Smooth muscle cell (in vitro differentiated cells): Measurements from ENCODE around the gene RAB12. TPM values are rescaled to one million over a fixed set of nuclear protein-coding genes. Genes with fewer than 3 reads are reported as not detected.

Experiments
- DNase-seq: peaks from one replicate; lab custom pipeline; 2025; ENCODE audit not compliant: unreplicated experiment; lab: John Stamatoyannopoulos, UW
- H2AFZ ChIP-seq: fragments of 200-600 bp; sonication (generic); 2 replicates; pipeline ENCODE4 v1.6.0; 2016; ENCODE audit warnings: antibody characterized with exemption, low read depth, mild to moderate bottlenecking
- H3F3A ChIP-seq: fragments of 200-600 bp; sonication (generic); 2 replicates; pipeline ENCODE4 v1.6.0; 2017; ENCODE audit warnings: antibody characterized with exemption, low read depth
- H3K27ac ChIP-seq: fragments of 200-600 bp; sonication (generic); 2 replicates; pipeline ENCODE4 v1.5.1; 2016; ENCODE audit warnings: low read depth, mild to moderate bottlenecking
- H3K27me3 ChIP-seq: fragments of 200-600 bp; sonication (generic); 2 replicates; pipeline ENCODE4 v1.6.1; 2016; ENCODE audit warnings: low read depth, mild to moderate bottlenecking
- H3K36me3 ChIP-seq: fragments of 200-600 bp; sonication (generic); 2 replicates; pipeline ENCODE4 v1.5.1; 2016; ENCODE audit warnings: low read depth
- H3K4me1 ChIP-seq: fragments of 200-600 bp; sonication (generic); 2 replicates; pipeline ENCODE4 v1.5.1; 2016; ENCODE audit warnings: low read depth
- H3K4me2 ChIP-seq: fragments of 200-600 bp; sonication (generic); 2 replicates; pipeline ENCODE4 v1.6.0; 2016; ENCODE audit warnings: mild to moderate bottlenecking
- H3K4me3 ChIP-seq: fragments of 200-600 bp; sonication (generic); 2 replicates; pipeline ENCODE4 v1.5.1; 2016; ENCODE audit warnings: mild to moderate bottlenecking
- H3K79me2 ChIP-seq: fragments of 200-600 bp; sonication (generic); 2 replicates; pipeline ENCODE4 v1.6.0; 2016; ENCODE audit warnings: low read depth, mild to moderate bottlenecking
- H3K9ac ChIP-seq: fragments of 200-600 bp; sonication (generic); 2 replicates; pipeline ENCODE4 v1.6.0; 2016; ENCODE audit warnings: low read depth
- H3K9me3 ChIP-seq: fragments of 200-600 bp; sonication (generic); replicated peaks from 2 replicates; pipeline ENCODE4 v1.5.1; 2016; ENCODE audit warnings: low read depth
- H4K20me1 ChIP-seq: fragments of 200-600 bp; sonication (generic); 2 replicates; pipeline ENCODE4 v1.6.0; 2016; ENCODE audit warnings: low read depth
- WGBS: methylation state at CpG from one replicate; pipeline ENCODE4 v1.1.7; 2016; ENCODE audit warnings: low lambda C conversion rate; 5-methylcytosine and 5-hydroxymethylcytosine counted together
- polyA plus RNA-seq: library from polyadenylated mRNA; unstranded; fragments of >200 nt; fragmentation: Nextera tagmentation; extraction: Ambion mirVana; gene quantifications from 2 replicates; pipeline ENCODE4 v1.2.1, GENCODE V29; 2016
- total RNA-seq: library from RNA; depleted of rRNA; stranded (reverse); fragments of >200 nt; gene quantifications from 2 replicates; pipeline ENCODE4 v1.2.3, GENCODE V29; 2014
- TF ChIP-seq, protein P1 (sequence below): fragments of 200-600 bp; sonication (generic); IDR thresholded peaks from 2 replicates; pipeline ENCODE4 v1.5.1; 2017; ENCODE audit warnings: borderline replicate concordance, mild to moderate bottlenecking, antibody characterized with exemption; ENCODE audit not compliant: insufficient read depth, poor library complexity, severe bottlenecking

Gene RAB12
- total and polyA plus RNA-seq, 2 experiments from 2014 or later, result 5.0 to 53.8 TPM

- Histone ChIP-seq H4K20me1 (peaks cover 72% of the 10 kb centered on the region), H2AFZ (no peak overlapping the region), H3K4me1 (peaks cover 18% of the 10 kb centered on the region), H3F3A (peaks cover 15% of the 10 kb centered on the region), H3K9ac (no peak overlapping the region), H3K4me3 (no peak overlapping the region), H3K27ac (peak overlapping the region; percentile 95), H3K36me3 (no peaks in the 10 kb centered on the region), H3K27me3 (no peaks in the 10 kb centered on the region), H3K9me3 (no peaks in the 10 kb centered on the region), H3K4me2 (peak overlapping the region; percentile 30), H3K79me2 (peaks cover 63% of the 10 kb centered on the region)
- TF ChIP-seq, protein P1, sequence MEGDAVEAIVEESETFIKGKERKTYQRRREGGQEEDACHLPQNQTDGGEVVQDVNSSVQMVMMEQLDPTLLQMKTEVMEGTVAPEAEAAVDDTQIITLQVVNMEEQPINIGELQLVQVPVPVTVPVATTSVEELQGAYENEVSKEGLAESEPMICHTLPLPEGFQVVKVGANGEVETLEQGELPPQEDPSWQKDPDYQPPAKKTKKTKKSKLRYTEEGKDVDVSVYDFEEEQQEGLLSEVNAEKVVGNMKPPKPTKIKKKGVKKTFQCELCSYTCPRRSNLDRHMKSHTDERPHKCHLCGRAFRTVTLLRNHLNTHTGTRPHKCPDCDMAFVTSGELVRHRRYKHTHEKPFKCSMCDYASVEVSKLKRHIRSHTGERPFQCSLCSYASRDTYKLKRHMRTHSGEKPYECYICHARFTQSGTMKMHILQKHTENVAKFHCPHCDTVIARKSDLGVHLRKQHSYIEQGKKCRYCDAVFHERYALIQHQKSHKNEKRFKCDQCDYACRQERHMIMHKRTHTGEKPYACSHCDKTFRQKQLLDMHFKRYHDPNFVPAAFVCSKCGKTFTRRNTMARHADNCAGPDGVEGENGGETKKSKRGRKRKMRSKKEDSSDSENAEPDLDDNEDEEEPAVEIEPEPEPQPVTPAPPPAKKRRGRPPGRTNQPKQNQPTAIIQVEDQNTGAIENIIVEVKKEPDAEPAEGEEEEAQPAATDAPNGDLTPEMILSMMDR, result no peak
- no peak for DNase-seq
- 74% methylated on average over 17 of the region's 17 CpGs for WGBS
Observed at GRCh38 chr18:8611916-8612576, 2.8 kb downstream of the RAB12 start.

DNA sequence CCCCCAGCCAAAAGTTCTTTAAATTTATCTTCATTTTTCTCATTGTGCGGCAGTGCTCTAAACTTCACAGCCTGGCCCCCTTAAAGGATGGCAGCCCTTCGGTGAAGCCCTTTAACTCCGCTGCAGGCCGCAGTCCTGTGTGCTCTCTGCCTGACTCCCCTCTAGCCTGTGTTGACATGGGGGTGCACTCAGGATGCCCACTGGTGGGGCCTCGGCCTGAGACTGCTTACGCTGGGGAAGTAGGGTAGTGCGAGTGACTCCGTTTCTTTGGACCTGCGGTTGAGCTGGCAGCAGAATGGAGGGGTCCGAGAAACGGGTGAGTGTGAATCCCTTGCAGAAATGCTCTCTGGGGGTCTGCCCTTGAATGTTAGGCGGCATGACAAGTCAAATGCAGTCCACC is 5.6 kb downstream of the RAB12 start:
- H3K9me3 ChIP-seq, result no peaks in the 10 kb centered on the region
- TF ChIP-seq, protein P1, result no peak
- H3K4me2 ChIP-seq, result peak overlapping the region; percentile 54
- no peaks in the 10 kb centered on the region for H3K36me3 ChIP-seq
- no peaks in the 10 kb centered on the region for H3K27me3 ChIP-seq
- peaks cover 18% of the 10 kb centered on the region for H3K4me1 ChIP-seq
- H3K9ac ChIP-seq, result no peak overlapping the region
- WGBS, result 91% methylated on average over 12 of the region's 12 CpGs
- peaks cover 98% of the 10 kb centered on the region for H4K20me1 ChIP-seq
- H2AFZ ChIP-seq, result no peak overlapping the region
- peak overlapping the region; percentile 95 for H3K27ac ChIP-seq
- H3K79me2 ChIP-seq, result peaks cover 89% of the 10 kb centered on the region
- H3K4me3 ChIP-seq, result no peak overlapping the region
- peaks cover 19% of the 10 kb centered on the region for H3F3A ChIP-seq
- no peak for DNase-seq

DNA sequence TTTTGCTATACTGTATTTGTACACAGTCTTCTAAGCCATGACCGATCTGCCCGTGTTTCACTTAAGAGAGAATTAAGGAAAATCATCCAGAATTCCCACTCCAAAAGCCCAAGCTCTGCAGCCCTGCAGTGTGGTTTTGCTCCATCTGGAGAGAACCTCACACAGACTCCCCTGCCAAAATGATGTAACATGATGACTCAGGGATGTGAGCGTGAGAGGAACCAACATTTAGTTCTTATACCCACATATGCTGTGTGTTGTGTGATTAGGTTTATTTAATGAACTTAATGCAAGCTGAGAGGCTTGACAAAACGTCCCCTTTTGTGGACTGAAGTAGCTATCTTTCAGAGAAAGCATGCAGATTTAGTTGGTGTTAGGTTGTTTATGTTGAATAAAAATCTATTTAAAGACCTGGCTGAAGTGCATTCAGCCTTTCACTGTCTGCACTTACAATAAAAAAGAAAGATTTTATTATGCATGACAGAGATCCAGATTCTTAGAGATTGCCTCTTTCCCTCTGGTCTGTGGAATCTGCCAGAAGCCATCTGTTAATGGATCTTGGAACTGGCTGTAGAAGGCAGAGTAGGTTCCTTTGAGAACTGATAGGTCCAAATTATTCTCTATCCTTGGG is 6.3 kb downstream of the RAB12 start:
- peak; percentile 5 for DNase-seq
- peaks cover 98% of the 10 kb centered on the region for H4K20me1 ChIP-seq
- 2% methylated on average over 4 of the region's 4 CpGs for WGBS
- peaks cover 89% of the 10 kb centered on the region for H3K79me2 ChIP-seq
- no peaks in the 10 kb centered on the region for H3K36me3 ChIP-seq
- no peaks in the 10 kb centered on the region for H3K27me3 ChIP-seq
- H3K4me2 ChIP-seq, result peak overlapping the region; percentile 54
- peaks cover 19% of the 10 kb centered on the region for H3F3A ChIP-seq
- H3K4me3 ChIP-seq, result no peak overlapping the region
- TF ChIP-seq, protein P1, result no peak
- no peak overlapping the region for H2AFZ ChIP-seq
- peak overlapping the region; percentile 72 for H3K9ac ChIP-seq
- peaks cover 16% of the 10 kb centered on the region for H3K4me1 ChIP-seq
- H3K27ac ChIP-seq, result peak overlapping the region; percentile 95
- no peaks in the 10 kb centered on the region for H3K9me3 ChIP-seq
